K562 (cell line): Measurements from ENCODE around the gene NHSL2.

Experiments
- CBFB ChIP-seq: sonication (generic); formaldehyde crosslinking; IDR thresholded peaks from 2 replicates; pipeline ENCODE4 v1.4.0; 2020; ENCODE audit warnings: mild to moderate bottlenecking, missing genetic modification reagents
- CTCF ChIP-seq, 3 experiments: IDR thresholded peaks in 2 of 3; conservative IDR thresholded peaks in 1 of 3; 2 replicates each; pipeline ENCODE4 v1.5.1; 2011 to 2012; ENCODE audit warnings: low read length in 3 of 3, mild to moderate bottlenecking in 3 of 3, control low read depth in 2 of 3, improper control_type of control experiment in 1 of 3, inconsistent platforms in 1 of 3, low read depth in 1 of 3, mixed read lengths in 1 of 3, moderate library complexity in 1 of 3; ENCODE audit not compliant: insufficient read depth in 2 of 3
- ZNF586 ChIP-seq: fragments of 450-650 bp; formaldehyde crosslinking; conservative IDR thresholded peaks from 2 replicates; pipeline ENCODE4 v1.4.0; 2020; ENCODE audit warnings: mild to moderate bottlenecking, moderate library complexity

DNA sequence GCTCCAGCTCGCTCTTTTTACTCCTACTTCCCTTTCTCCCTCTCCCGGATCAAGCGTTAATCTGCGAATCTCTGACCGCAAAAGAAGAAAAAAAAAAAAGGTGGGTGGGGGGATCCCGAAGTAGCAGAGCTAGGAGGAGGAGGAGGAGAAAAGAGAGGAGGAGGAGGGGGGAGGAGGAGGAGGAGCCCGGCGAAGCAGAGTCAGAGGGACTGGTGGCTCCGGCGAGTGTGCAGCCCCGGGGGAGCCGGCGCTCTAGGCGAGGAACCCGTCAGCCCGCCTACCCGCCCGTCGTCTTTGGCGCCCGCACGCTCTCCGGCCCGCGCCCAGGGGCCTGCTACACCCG, at the start of gene NHSL2:
- TF ChIP-seq CBFB (CRISPR knock-in tag) (no peak), CTCF (IDR thresholded peaks at IDR 0.05 in 2 of 3, conservative IDR thresholded peaks at IDR 0.05 in 1 of 3; ENCODE audit: insufficient read depth in 2 of 3, low read depth in 1 of 3, low read length in 3 of 3) (no peak), ZNF586 (no peak)
